HEK293 (cell line): ENCODE results near the gene PRR19.
A peak's percentile ranks its signal among the peaks of the same experiment; 100 is the strongest.

ENCODE experiments used
- CTCF ChIA-PET: fragments of 350-600 bp; formaldehyde crosslinking; extraction: SDS; loops from one replicate; lab custom pipeline; 2021; ENCODE audit warnings: antibody characterized with exemption; lab: Yijun Ruan, JAX
- POLR2A ChIA-PET: fragments of 300-600 bp; formaldehyde crosslinking; extraction: SDS; loops from one replicate; lab custom pipeline; 2020; ENCODE audit warnings: antibody characterized with exemption, inconsistent platforms; lab: Yijun Ruan, JAX
- H3K27ac ChIP-seq: fragments of 200-500 bp; sonication (Bioruptor generic); 2 replicates; pipeline ENCODE4 v1.5.1; 2014; ENCODE audit warnings: low read depth, low read length, control low read depth, inconsistent platforms; ENCODE audit errors: extremely low read depth
- H3K36me3 ChIP-seq, 2 experiments: fragments of 200-500 bp in 1 of 2; sonication (Bioruptor generic) in 1 of 2; 1 replicate in 1 of 2; 2 replicates in 1 of 2; pipeline ENCODE4 v1.5.1; 2014 to 2017; ENCODE audit warnings: inconsistent platforms in 2 of 2, low read length in 2 of 2; ENCODE audit not compliant: control insufficient read depth in 2 of 2, insufficient read depth in 1 of 2
- H3K4me1 ChIP-seq: fragments of 200-500 bp; sonication (Bioruptor generic); 2 replicates; pipeline ENCODE4 v1.5.1; 2014; ENCODE audit warnings: mild to moderate bottlenecking, low read length, inconsistent platforms; ENCODE audit not compliant: control insufficient read depth, insufficient read depth
- H3K4me3 ChIP-seq: 2 replicates; pipeline ENCODE4 v1.5.1; 2011; ENCODE audit warnings: low read depth, mild to moderate bottlenecking, control low read depth, low read length, moderate library complexity
- H3K9me3 ChIP-seq: fragments of 200-500 bp; sonication (Bioruptor generic); 2 replicates; pipeline ENCODE4 v1.5.1; 2014; ENCODE audit warnings: low read depth, low read length, inconsistent platforms; ENCODE audit not compliant: control insufficient read depth, insufficient read depth
- BCL11A ChIP-seq: fragments of 450-650 bp; formaldehyde crosslinking; IDR thresholded peaks from 2 replicates; pipeline ENCODE4 v1.5.1; 2016; ENCODE audit warnings: low read depth, missing biosample characterization, missing genetic modification characterization
- HOXA7 ChIP-seq: sonication (generic); formaldehyde crosslinking; IDR thresholded peaks from 2 replicates; pipeline ENCODE4 v1.8.1; 2022; ENCODE audit warnings: missing genetic modification reagents, borderline replicate concordance
- KLF1 ChIP-seq: fragments of 450-650 bp; formaldehyde crosslinking; IDR thresholded peaks from 2 replicates; pipeline ENCODE4 v1.5.1; 2016; ENCODE audit warnings: missing biosample characterization, missing genetic modification characterization
- REPIN1 ChIP-seq: fragments of 450-650 bp; formaldehyde crosslinking; IDR thresholded peaks from 2 replicates; pipeline ENCODE4 v1.5.1; 2017; ENCODE audit warnings: missing biosample characterization, missing genetic modification characterization, low read depth
- SP7 ChIP-seq: fragments of 450-650 bp; formaldehyde crosslinking; IDR thresholded peaks from 2 replicates; pipeline ENCODE4 v1.5.1; 2016; ENCODE audit warnings: missing biosample characterization, missing genetic modification characterization
- ZBTB17 ChIP-seq: fragments of 450-650 bp; formaldehyde crosslinking; IDR thresholded peaks from 2 replicates; pipeline ENCODE4 v1.5.1; 2016; ENCODE audit warnings: missing biosample characterization, missing genetic modification characterization
- ZEB2 ChIP-seq: fragments of 450-650 bp; formaldehyde crosslinking; IDR thresholded peaks from 2 replicates; pipeline ENCODE4 v1.5.1; 2016; ENCODE audit warnings: missing biosample characterization, missing genetic modification characterization
- ZFP69B ChIP-seq: fragments of 450-650 bp; formaldehyde crosslinking; IDR thresholded peaks from 2 replicates; pipeline ENCODE4 v1.5.1; 2016; ENCODE audit warnings: missing biosample characterization, missing genetic modification characterization
- ZNF155 ChIP-seq: fragments of 450-650 bp; formaldehyde crosslinking; IDR thresholded peaks from 2 replicates; pipeline ENCODE4 v1.5.1; 2016; ENCODE audit warnings: missing biosample characterization, missing genetic modification characterization
- ZNF175 ChIP-seq: fragments of 450-650 bp; formaldehyde crosslinking; IDR thresholded peaks from 2 replicates; pipeline ENCODE4 v1.5.1; 2016; ENCODE audit warnings: missing biosample characterization, missing genetic modification characterization
- ZNF324 ChIP-seq: fragments of 450-650 bp; formaldehyde crosslinking; IDR thresholded peaks from 2 replicates; pipeline ENCODE4 v1.5.1; 2016; ENCODE audit warnings: missing biosample characterization, missing genetic modification characterization
- ZNF335 ChIP-seq: fragments of 450-650 bp; formaldehyde crosslinking; conservative IDR thresholded peaks from 2 replicates; pipeline ENCODE4 v1.5.1; 2016; ENCODE audit warnings: missing biosample characterization, missing genetic modification characterization
- ZNF366 ChIP-seq: fragments of 450-650 bp; formaldehyde crosslinking; conservative IDR thresholded peaks from 2 replicates; pipeline ENCODE4 v1.5.1; 2016; ENCODE audit warnings: missing biosample characterization, missing genetic modification characterization
- ZNF391 ChIP-seq: fragments of 450-650 bp; formaldehyde crosslinking; IDR thresholded peaks from 2 replicates; pipeline ENCODE4 v1.5.1; 2016; ENCODE audit warnings: low read depth, missing biosample characterization, missing genetic modification characterization, borderline replicate concordance
- ZNF423 ChIP-seq: fragments of 450-650 bp; formaldehyde crosslinking; IDR thresholded peaks from 2 replicates; pipeline ENCODE4 v1.5.1; 2016; ENCODE audit warnings: missing biosample characterization, missing genetic modification characterization
- ZNF548 ChIP-seq: fragments of 450-650 bp; formaldehyde crosslinking; IDR thresholded peaks from 2 replicates; pipeline ENCODE4 v1.5.1; 2016; ENCODE audit warnings: missing biosample characterization, missing genetic modification characterization
- ZNF560 ChIP-seq: fragments of 450-650 bp; formaldehyde crosslinking; IDR thresholded peaks from 2 replicates; pipeline ENCODE4 v1.5.1; 2017; ENCODE audit warnings: missing biosample characterization, missing genetic modification characterization, borderline replicate concordance
- ZNF585B ChIP-seq: fragments of 450-650 bp; formaldehyde crosslinking; IDR thresholded peaks from 2 replicates; pipeline ENCODE4 v1.5.1; 2016; ENCODE audit warnings: missing biosample characterization, missing genetic modification characterization
- ZNF610 ChIP-seq: fragments of 450-650 bp; formaldehyde crosslinking; IDR thresholded peaks from 2 replicates; pipeline ENCODE4 v1.5.1; 2016; ENCODE audit warnings: missing biosample characterization, missing genetic modification characterization, borderline replicate concordance
- ZNF623 ChIP-seq: fragments of 450-650 bp; formaldehyde crosslinking; IDR thresholded peaks from 2 replicates; pipeline ENCODE4 v1.5.1; 2016; ENCODE audit warnings: missing biosample characterization, missing genetic modification characterization
- ZSCAN23 ChIP-seq: fragments of 450-650 bp; formaldehyde crosslinking; IDR thresholded peaks from 2 replicates; pipeline ENCODE4 v1.5.1; 2016; ENCODE audit warnings: missing biosample characterization, missing genetic modification characterization
- ZSCAN30 ChIP-seq: fragments of 450-650 bp; IDR thresholded peaks from 2 replicates; pipeline ENCODE4 v1.5.1; 2018; ENCODE audit warnings: missing biosample characterization, mild to moderate bottlenecking, missing genetic modification characterization, moderate library complexity
- TF ChIP-seq, protein P1 (sequence below): fragments of 450-650 bp; formaldehyde crosslinking; conservative IDR thresholded peaks from 2 replicates; pipeline ENCODE4 v1.5.1; 2016; ENCODE audit warnings: low read depth, missing biosample characterization, missing genetic modification characterization
- TF ChIP-seq, protein P2 (sequence below): fragments of 450-650 bp; formaldehyde crosslinking; optimal IDR thresholded peaks from 2 replicates; pipeline ENCODE3; 2016; ENCODE audit warnings: missing biosample characterization, mild to moderate bottlenecking, missing genetic modification characterization
- TF ChIP-seq, protein P3 (sequence below): IDR thresholded peaks from 2 replicates; pipeline ENCODE4 v1.6.1; 2011; ENCODE audit warnings: mild to moderate bottlenecking, low read depth, low read length, borderline replicate concordance
- TF ChIP-seq, protein P4 (sequence below): fragments of 450-650 bp; formaldehyde crosslinking; IDR thresholded peaks from 2 replicates; pipeline ENCODE4 v1.5.1; 2016; ENCODE audit warnings: missing biosample characterization, missing genetic modification characterization

The PRR19 gene

DNA sequence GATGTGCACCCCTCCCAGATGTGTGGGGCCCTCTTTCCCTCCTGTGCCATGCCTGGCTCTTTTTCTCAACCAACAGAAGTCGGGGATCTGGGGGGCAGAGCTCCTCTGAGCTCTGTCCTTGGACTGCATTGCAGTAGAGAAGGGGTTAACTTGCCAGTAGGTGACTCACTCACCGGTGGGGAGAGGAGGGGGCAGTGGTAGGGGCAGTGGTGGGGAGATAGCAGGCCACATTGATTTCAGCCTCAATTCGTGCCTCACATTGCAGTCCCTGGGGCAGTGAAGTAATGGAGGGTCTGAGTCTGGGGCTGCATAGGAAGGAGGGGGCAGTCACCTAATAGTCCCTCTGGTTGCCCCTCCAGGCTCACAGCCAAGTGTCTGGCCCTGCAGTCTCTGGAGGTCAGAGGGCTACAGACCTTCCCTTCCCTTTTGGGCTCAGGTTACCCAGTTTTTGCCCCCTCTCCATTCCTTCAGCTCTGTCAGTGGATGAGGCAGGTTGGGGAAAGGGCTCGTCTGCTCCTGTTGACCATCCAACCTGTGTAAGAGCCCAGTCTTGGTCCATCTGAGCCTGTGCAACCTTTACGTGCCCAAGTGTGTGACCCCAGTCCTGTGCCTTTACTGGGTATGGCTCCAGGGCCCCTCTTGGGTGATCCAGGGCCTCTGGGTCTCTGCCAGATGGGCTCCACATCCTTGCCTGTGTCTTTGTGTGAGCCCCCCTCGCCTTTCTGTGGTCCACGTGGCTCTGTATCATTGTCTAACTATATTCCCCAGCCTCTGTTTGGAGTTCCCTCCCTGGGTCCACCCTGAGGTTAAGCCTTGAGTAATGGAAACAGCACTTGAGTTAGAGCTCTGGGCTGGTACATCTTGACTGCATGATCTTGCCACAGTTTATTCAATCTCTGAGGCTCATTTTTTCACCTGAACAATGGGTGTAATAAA, 19.8 kb upstream of the PRR19 start (continued):
- TF ChIP-seq ZNF610, result 0 out of 2 replicates have a peak, but pooled peaks have one; percentile 18
- TF ChIP-seq ZNF324 (tag by site-specific recombination), result peak; percentile 74
- TF ChIP-seq ZNF560 (tag by site-specific recombination), result no peak
- peak; percentile 70 for TF ChIP-seq KLF1 (tag by site-specific recombination)
- peak; percentile 52; the same call in 1 of the 2 replicates for TF ChIP-seq ZNF366 (tag by site-specific recombination)
- no peak for TF ChIP-seq ZNF155 (tag by site-specific recombination)
- TF ChIP-seq, protein P1, sequence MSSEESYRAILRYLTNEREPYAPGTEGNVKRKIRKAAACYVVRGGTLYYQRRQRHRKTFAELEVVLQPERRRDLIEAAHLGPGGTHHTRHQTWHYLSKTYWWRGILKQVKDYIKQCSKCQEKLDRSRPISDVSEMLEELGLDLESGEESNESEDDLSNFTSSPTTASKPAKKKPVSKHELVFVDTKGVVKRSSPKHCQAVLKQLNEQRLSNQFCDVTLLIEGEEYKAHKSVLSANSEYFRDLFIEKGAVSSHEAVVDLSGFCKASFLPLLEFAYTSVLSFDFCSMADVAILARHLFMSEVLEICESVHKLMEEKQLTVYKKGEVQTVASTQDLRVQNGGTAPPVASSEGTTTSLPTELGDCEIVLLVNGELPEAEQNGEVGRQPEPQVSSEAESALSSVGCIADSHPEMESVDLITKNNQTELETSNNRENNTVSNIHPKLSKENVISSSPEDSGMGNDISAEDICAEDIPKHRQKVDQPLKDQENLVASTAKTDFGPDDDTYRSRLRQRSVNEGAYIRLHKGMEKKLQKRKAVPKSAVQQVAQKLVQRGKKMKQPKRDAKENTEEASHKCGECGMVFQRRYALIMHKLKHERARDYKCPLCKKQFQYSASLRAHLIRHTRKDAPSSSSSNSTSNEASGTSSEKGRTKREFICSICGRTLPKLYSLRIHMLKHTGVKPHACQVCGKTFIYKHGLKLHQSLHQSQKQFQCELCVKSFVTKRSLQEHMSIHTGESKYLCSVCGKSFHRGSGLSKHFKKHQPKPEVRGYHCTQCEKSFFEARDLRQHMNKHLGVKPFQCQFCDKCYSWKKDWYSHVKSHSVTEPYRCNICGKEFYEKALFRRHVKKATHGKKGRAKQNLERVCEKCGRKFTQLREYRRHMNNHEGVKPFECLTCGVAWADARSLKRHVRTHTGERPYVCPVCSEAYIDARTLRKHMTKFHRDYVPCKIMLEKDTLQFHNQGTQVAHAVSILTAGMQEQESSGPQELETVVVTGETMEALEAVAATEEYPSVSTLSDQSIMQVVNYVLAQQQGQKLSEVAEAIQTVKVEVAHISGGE (tag by site-specific recombination), result no peak
- TF ChIP-seq ZNF391 (tag by site-specific recombination), result peak; percentile 67; the same call in 1 of the 2 replicates
- TF ChIP-seq ZNF585B, result no peak
- no peak for TF ChIP-seq ZNF175 (tag by site-specific recombination)
- peak; percentile 86 for TF ChIP-seq ZEB2 (tag by site-specific recombination)
- peak; percentile 85 for TF ChIP-seq BCL11A
- TF ChIP-seq SP7, result peak; percentile 70; the same call in 1 of the 2 replicates
- peak; percentile 6; the same call in 1 of the 2 replicates for TF ChIP-seq ZNF623 (tag by site-specific recombination)
- no peak for TF ChIP-seq ZNF548 (tag by site-specific recombination)
- TF ChIP-seq ZNF335, result peak; percentile 92
- TF ChIP-seq, protein P2, sequence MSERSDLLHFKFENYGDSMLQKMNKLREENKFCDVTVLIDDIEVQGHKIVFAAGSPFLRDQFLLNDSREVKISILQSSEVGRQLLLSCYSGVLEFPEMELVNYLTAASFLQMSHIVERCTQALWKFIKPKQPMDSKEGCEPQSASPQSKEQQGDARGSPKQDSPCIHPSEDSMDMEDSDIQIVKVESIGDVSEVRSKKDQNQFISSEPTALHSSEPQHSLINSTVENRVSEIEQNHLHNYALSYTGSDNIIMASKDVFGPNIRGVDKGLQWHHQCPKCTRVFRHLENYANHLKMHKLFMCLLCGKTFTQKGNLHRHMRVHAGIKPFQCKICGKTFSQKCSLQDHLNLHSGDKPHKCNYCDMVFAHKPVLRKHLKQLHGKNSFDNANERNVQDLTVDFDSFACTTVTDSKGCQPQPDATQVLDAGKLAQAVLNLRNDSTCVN (tag by site-specific recombination), result no peak
- 0 out of 2 replicates have a peak, but pooled peaks have one; percentile 64 for TF ChIP-seq ZSCAN30 (tag by site-specific recombination)
- peak; percentile 25; the same call in 1 of the 2 replicates for TF ChIP-seq ZSCAN23
- peak; percentile 71 for TF ChIP-seq ZFP69B
- peak; percentile 90 for TF ChIP-seq ZBTB17 (tag by site-specific recombination)
- TF ChIP-seq HOXA7 (CRISPR knock-in tag), result no peak

DNA sequence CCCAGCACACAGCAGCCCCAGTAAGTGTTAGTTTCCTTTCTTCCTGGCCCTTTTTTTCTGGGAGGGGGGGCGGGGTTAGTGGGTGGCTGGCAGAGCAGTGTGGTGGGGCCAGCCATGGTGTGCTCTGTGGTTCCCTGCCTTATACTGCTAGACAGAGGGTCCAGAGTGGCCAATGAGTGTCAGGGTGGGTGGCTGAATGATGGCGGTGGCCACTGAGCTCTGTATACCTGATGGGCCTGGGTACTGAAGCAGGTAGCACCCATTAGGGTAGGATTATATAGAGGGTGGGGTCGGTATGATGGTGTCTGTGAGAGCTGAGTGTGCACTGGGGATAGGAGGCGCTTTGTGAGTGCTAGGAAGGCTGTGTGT, 19.1 kb upstream of the PRR19 start:
- Histone ChIP-seq H3K27ac (peak overlapping the region; percentile 89), H3K9me3 (no peaks in the 10 kb centered on the region), H3K36me3 (peaks cover 0 to 12% of the 10 kb centered on the region in 2 experiments; a peak in 1 of 3 replicates)
- POLR2A ChIA-PET, result interaction anchor here (1.0 to 12.3 kb wide), 3 partner anchors 20 to 55 kb away, joined by 3 to 242 read pairs (median 6); partner anchors contain the start of genes GSK3A, PAFAH1B3 and PRR19
- CTCF ChIA-PET, result interaction anchor here (0.6 to 7.5 kb wide), 6 partner anchors 12 to 81 kb away, joined by 3 to 276 read pairs (median 3); partner anchors contain the start of gene GSK3A
- TF ChIP-seq, protein P3, sequence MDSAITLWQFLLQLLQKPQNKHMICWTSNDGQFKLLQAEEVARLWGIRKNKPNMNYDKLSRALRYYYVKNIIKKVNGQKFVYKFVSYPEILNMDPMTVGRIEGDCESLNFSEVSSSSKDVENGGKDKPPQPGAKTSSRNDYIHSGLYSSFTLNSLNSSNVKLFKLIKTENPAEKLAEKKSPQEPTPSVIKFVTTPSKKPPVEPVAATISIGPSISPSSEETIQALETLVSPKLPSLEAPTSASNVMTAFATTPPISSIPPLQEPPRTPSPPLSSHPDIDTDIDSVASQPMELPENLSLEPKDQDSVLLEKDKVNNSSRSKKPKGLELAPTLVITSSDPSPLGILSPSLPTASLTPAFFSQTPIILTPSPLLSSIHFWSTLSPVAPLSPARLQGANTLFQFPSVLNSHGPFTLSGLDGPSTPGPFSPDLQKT, result no peak
- TF ChIP-seq ZFP69B (peak; percentile 85), ZNF423 (tag by site-specific recombination) (no peak), REPIN1 (tag by site-specific recombination) (0 out of 2 replicates have a peak, but pooled peaks have one; percentile 14)
- TF ChIP-seq, protein P4, sequence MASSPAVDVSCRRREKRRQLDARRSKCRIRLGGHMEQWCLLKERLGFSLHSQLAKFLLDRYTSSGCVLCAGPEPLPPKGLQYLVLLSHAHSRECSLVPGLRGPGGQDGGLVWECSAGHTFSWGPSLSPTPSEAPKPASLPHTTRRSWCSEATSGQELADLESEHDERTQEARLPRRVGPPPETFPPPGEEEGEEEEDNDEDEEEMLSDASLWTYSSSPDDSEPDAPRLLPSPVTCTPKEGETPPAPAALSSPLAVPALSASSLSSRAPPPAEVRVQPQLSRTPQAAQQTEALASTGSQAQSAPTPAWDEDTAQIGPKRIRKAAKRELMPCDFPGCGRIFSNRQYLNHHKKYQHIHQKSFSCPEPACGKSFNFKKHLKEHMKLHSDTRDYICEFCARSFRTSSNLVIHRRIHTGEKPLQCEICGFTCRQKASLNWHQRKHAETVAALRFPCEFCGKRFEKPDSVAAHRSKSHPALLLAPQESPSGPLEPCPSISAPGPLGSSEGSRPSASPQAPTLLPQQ (tag by site-specific recombination), result peak; percentile 78; the same call in 1 of the 2 replicates
- TF ChIP-seq, all 188 proteins: peak for 3
- Histone ChIP-seq H3K4me1 (peaks cover 52% of the 10 kb centered on the region), H3K4me3 (no peak overlapping the region)
